Measurements from ENCODE around the gene OIT3. TPM values are rescaled to one million over a fixed set of nuclear protein-coding genes. Genes with fewer than 3 reads are reported as not detected.

The OIT3 gene
- total RNA-seq, 1 experiment from 2014 or later: not detected

- no peaks in the 10 kb centered on the region for H3K9me3 Mint-ChIP-seq (ENCODE audit: unreplicated experiment)
- Histone ChIP-seq H3K36me3 (ENCODE audit: control insufficient read depth, insufficient read depth, low read length) (no peaks in the 10 kb centered on the region; the same call in 1 of the 2 replicates), H3K27me3 (replicated peaks; ENCODE audit: control insufficient read depth, insufficient read depth, low read length) (no peaks in the 10 kb centered on the region; the same call in 1 of the 2 replicates), H3K9me3 (no peaks in the 10 kb centered on the region), H3K4me1 (no peaks in the 10 kb centered on the region), H3K4me3 (ENCODE audit: low read depth, low read length) (no peak overlapping the region)
- no peak overlapping the region for H3K27ac Mint-ChIP-seq (ENCODE audit: unreplicated experiment)
- H3K4me3 Mint-ChIP-seq (ENCODE audit: unreplicated experiment): no peak overlapping the region
- CTCF ChIA-PET: no interaction called here
- no peak for DNase-seq
- BruUV-seq (replicated peaks): no TSS peak
- H3K27me3 Mint-ChIP-seq (ENCODE audit: insufficient read depth, unreplicated experiment): no peaks in the 10 kb centered on the region
- H3K4me1 Mint-ChIP-seq (ENCODE audit: low read depth, unreplicated experiment): no peaks in the 10 kb centered on the region
- TF ChIP-seq CTCF (IDR thresholded peaks at IDR 0.05; ENCODE audit: insufficient read depth in 1 of 2, low read depth in 1 of 2, low read length in 1 of 2, severe bottlenecking in 1 of 2, unreplicated experiment in 1 of 2): no peak
- intact Hi-C loops (cut with micrococcal nuclease; ENCODE audit: unreplicated experiment): no loop called here
- H3K36me3 Mint-ChIP-seq (ENCODE audit: insufficient read depth, unreplicated experiment): no peaks in the 10 kb centered on the region
- POLR2A ChIA-PET: no interaction called here
Measured at GRCh38 chr10:72943498-72944234, 50.1 kb downstream of the OIT3 start.

- no peaks in the 10 kb centered on the region for H3K36me3 ChIP-seq (ENCODE audit: control insufficient read depth, insufficient read depth, low read length)
- H3K4me3 ChIP-seq (ENCODE audit: low read depth, low read length): no peak overlapping the region
- Mint-ChIP-seq H3K27me3 (ENCODE audit: insufficient read depth, unreplicated experiment) (no peaks in the 10 kb centered on the region), H3K4me3 (ENCODE audit: unreplicated experiment) (no peak overlapping the region), H3K27ac (ENCODE audit: unreplicated experiment) (no peak overlapping the region), H3K9me3 (ENCODE audit: unreplicated experiment) (no peaks in the 10 kb centered on the region), H3K36me3 (ENCODE audit: insufficient read depth, unreplicated experiment) (no peaks in the 10 kb centered on the region), H3K4me1 (ENCODE audit: low read depth, unreplicated experiment) (no peaks in the 10 kb centered on the region)
- no TSS peak for BruUV-seq (replicated peaks)
- no peak for DNase-seq
- no peaks in the 10 kb centered on the region for H3K9me3 ChIP-seq
- intact Hi-C loops (cut with micrococcal nuclease; ENCODE audit: unreplicated experiment): no loop called here
- H3K4me1 ChIP-seq: no peaks in the 10 kb centered on the region
- no peaks in the 10 kb centered on the region for H3K27me3 ChIP-seq (replicated peaks; ENCODE audit: control insufficient read depth, insufficient read depth, low read length)
- TF ChIP-seq CTCF (IDR thresholded peaks at IDR 0.05; ENCODE audit: insufficient read depth in 1 of 2, low read depth in 1 of 2, low read length in 1 of 2, severe bottlenecking in 1 of 2, unreplicated experiment in 1 of 2): no peak
- ChIA-PET POLR2A (no interaction called here), CTCF (no interaction called here)
Measured at GRCh38 chr10:72946963-72947362, 53.4 kb downstream of the OIT3 start.

- Mint-ChIP-seq H3K9me3 (ENCODE audit: unreplicated experiment) (no peaks in the 10 kb centered on the region), H3K27ac (ENCODE audit: unreplicated experiment) (no peak overlapping the region)
- CTCF ChIA-PET: no interaction called here
Measured at GRCh38 chr10:72948762-72949161, 55.2 kb downstream of the OIT3 start.

More at GRCh38 chr10:72948762-72949161, 55.2 kb downstream of the OIT3 start:
- Histone ChIP-seq H3K4me1 (peaks cover 15% of the 10 kb centered on the region), H3K36me3 (ENCODE audit: control insufficient read depth, insufficient read depth, low read length) (no peaks in the 10 kb centered on the region), H3K4me3 (ENCODE audit: low read depth, low read length) (no peak overlapping the region), H3K9me3 (no peaks in the 10 kb centered on the region), H3K27me3 (replicated peaks; ENCODE audit: control insufficient read depth, insufficient read depth, low read length) (no peaks in the 10 kb centered on the region)
- no TSS peak for BruUV-seq (replicated peaks)
- no peak overlapping the region for H3K4me3 Mint-ChIP-seq (ENCODE audit: unreplicated experiment)
- H3K27me3 Mint-ChIP-seq (ENCODE audit: insufficient read depth, unreplicated experiment): no peaks in the 10 kb centered on the region
- DNase-seq: no peak
- no peaks in the 10 kb centered on the region for H3K36me3 Mint-ChIP-seq (ENCODE audit: insufficient read depth, unreplicated experiment)
- TF ChIP-seq CTCF (IDR thresholded peaks at IDR 0.05; ENCODE audit: insufficient read depth in 1 of 2, low read depth in 1 of 2, low read length in 1 of 2, severe bottlenecking in 1 of 2, unreplicated experiment in 1 of 2): no peak
- intact Hi-C loops (cut with micrococcal nuclease; ENCODE audit: unreplicated experiment): no loop called here
- peaks cover 7% of the 10 kb centered on the region for H3K4me1 Mint-ChIP-seq (ENCODE audit: low read depth, unreplicated experiment)
- POLR2A ChIA-PET: interaction anchor here (0.6 kb wide), 1 partner anchor 762 kb away, joined by 4 read pairs; no protein-coding TSS in a partner anchor

All from Caco-2 (cell line).